Adrenal gland (tissue), 5 donors: ENCODE measurements around the gene ROS1.

ENCODE experiments used
- POLR2A ChIP-seq, 2 donors: fragments of 450-650 bp; IDR thresholded peaks; one replicate each; pipeline ENCODE4 v1.6.1; 2017; ENCODE audit warnings: antibody characterized with exemption in 2 of 2, mild to moderate bottlenecking in 2 of 2, moderate library complexity in 1 of 2
- TF ChIP-seq, protein P1 (sequence below), 6 experiments: fragments of 450-650 bp in 4 of 6; fragments of 200-600 bp in 2 of 6; sonication (generic) in 1 of 6; IDR thresholded peaks; 1 replicate in 5 of 6; 2 replicates in 1 of 6; pipeline versions ENCODE4 v1.5.1 to v1.8.0; 2016 to 2021; ENCODE audit warnings: antibody characterized with exemption in 6 of 6, mild to moderate bottlenecking in 2 of 6, moderate library complexity in 1 of 6
- donor health status: DM: no; HTN: no; CAD: no.

DNA sequence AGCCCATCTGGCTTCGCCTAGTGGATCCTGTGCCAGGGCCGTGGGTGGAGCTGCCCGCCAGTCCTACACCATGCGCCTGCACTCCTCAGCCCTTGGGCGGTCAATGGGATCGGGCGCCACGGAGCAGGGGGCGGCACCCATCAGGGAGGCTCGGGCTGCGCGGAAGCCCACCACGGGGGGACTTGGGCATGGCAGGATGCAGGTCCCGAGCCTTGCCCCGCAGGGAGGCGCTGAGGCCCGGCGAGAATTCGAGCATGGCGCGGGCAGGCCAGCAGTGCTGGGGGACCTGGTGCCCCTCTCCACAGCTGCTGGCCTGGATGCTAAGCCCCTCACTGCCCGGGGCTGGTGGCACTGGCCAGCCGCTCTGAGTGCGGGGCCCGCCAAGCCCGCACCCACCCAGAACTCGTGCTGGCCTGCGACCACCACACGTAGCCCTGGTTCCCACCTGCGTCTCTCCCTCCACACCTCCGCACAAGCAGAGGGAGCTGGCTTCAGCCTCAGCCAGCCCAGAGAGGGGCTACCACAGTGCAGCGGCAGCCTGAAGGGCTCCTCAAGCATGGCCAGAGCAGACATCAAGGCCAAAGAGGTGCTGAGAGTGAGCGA lies 52.4 kb downstream of the ROS1 start:
- TF ChIP-seq, protein P1, sequence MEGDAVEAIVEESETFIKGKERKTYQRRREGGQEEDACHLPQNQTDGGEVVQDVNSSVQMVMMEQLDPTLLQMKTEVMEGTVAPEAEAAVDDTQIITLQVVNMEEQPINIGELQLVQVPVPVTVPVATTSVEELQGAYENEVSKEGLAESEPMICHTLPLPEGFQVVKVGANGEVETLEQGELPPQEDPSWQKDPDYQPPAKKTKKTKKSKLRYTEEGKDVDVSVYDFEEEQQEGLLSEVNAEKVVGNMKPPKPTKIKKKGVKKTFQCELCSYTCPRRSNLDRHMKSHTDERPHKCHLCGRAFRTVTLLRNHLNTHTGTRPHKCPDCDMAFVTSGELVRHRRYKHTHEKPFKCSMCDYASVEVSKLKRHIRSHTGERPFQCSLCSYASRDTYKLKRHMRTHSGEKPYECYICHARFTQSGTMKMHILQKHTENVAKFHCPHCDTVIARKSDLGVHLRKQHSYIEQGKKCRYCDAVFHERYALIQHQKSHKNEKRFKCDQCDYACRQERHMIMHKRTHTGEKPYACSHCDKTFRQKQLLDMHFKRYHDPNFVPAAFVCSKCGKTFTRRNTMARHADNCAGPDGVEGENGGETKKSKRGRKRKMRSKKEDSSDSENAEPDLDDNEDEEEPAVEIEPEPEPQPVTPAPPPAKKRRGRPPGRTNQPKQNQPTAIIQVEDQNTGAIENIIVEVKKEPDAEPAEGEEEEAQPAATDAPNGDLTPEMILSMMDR (IDR thresholded peaks at IDR 0.05): no peak
- TF ChIP-seq POLR2A (IDR thresholded peaks at IDR 0.05): no peak
